Measurements from ENCODE around the gene USH2A.
A peak's percentile ranks its signal among the peaks of the same experiment; 100 is the strongest.
"Not testable (repeated sequence)": the region's sequence is repeated elsewhere in the genome, so short reads cannot be mapped to it uniquely, and the experiment has no call there.

Gene USH2A

DNA sequence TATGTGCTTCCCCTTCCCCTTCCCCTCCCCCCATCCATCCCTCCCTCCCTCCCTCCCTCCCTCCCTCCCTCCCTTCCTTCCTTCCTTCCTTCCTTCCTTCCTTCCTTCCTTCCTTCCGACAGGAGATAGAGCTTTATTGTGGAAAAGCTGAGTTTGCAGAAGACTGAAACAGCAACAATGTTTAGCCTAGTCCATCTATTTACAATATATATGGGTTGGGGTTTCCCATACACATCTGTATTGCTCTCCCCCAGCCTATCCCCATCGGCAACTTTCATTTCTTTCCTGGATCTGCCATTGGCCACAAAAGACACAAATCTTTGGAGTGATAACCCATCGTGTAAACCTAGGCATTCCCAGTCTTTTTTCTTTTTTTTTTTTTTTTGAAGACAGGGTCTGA, 222.3 kb downstream of the USH2A start:
- DNase-seq (ENCODE audit: low read depth in 2 of 2) = no peak

DNA sequence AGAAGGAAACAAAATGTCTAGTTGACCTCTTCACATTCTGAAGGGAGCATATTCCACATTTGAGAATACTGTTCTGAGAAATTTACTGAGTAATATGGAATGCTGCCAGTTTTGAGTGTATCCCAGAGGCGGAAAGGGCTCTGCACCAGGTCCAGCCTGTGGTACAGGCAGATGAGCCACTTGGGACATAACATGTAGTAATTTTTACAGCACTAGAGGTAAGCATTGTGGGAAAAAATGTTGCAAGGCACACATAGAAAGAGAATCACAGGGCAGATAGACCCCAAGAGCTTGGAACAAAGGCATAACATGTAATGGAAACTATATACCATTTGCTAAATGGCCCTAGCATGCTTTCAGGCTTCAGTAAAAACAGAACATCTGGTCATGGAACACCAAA, 228.5 kb downstream of the USH2A start:
- DNase-seq (ENCODE audit: low read depth in 2 of 2) = no peak

DNA sequence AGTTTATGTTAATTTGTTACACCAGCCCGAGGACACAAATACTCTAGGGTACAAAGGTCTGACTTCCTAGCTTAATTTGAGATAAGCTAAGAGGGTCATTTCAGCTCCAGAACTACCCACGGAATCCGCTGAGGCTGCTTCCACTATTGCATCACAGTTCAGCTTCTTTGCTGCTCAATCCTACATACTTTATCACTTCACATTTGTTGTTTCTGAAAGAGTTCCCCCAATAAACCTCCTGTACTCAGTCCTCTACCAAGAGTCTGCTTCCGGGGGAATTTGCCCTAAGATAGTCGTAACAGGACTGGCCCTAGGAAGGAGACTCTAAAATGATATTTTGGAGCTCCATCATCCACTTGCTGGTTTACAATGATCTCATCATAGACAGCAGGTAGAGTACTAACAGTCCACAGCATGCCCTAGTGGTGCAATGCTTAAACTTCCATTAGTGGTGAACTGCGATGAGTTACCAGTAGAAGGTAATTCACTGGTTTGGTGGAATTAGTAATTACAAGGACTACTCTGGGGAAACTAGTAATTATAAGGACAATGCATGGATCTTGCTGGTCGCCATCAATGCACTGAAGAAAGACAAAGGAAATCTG, 229.3 kb downstream of the USH2A start:
- DNase-seq (ENCODE audit: low read depth in 2 of 2) = no peak

DNA sequence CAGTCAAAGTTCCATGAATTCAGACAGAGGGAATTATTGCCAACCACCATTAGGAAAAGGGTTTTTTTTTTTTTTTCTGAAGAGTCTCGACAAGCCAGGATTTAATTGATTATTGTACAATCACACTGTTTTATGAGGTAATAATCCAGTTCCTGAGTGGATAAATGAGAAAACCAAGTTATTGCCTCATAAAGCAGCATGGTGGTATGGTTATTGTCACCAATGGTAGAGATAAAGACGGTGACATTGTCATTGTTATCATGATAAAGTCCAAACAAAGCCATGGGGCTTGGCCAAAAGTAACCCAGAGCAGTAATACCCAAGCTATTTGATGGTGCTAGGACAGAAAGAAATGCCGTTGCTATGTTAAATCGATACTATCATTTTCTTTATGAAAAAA, 232.8 kb downstream of the USH2A start:
- DNase-seq (ENCODE audit: low read depth in 2 of 2) = no peak

DNA sequence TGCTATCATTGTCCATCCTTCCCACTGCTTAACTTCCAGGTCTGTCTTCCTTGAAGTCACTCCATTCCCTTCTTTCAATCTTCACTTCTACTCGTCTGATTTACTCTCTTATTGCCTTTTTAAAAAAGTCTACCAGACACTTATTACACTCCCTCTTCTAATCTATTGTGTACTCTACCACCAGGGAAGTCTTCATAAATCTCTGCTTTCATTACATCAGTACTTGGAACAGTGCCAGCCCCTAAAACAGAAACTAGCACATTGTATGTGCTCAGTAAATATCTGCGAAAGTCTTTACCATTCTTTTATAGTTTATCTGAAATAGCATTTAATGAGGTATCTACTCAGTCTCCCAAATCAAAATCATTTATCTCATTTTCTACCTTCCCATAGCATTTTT, 236.4 kb downstream of the USH2A start:
- no peak for DNase-seq (ENCODE audit: low read depth in 2 of 2)

DNA sequence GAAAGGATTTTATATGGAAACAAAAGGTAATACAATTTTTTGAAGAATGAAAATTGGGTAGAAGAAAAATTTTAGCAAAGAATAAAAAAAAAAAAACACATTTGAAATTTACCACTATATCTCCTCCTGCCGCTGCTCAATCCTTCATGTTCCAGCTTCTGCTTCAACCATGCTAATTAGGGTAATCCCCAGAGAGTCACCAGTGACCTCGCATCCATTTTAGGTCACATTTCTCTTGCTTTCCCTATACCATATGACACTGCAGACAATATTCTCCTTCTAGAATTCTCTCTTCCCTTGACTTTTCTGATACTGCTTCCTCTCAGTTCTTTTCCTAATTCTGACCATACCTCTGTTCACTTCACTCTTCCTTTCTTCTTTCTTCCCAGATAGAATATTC, 237.1 kb downstream of the USH2A start:
- DNase-seq (ENCODE audit: low read depth in 2 of 2) = no peak

DNA sequence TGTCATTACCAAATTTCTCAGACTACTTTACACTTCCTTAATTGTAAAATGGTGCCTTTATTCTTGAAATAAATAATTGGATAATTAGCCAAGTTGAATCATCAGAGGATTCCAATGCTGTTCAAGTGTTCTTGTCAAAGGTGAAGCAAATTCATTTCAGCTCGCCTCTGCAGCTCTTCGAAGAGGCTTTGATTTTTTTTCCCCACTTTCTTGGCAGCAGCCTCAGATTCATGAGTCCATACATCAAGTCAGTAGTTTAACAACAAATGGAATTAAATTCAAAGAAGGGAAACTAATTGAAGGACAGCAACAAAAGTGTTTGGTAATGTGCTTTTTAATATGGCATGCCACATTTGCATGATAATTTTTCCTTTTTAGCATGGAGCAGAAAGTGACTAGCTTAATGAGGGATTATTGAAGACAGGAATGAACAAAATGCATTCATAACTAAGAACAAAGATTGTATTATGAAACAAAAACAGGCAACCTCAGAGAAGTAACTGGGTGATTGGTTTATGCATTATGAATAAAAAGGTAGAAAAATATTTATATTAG, 239.0 kb downstream of the USH2A start:
- DNase-seq (ENCODE audit: low read depth in 2 of 2) = no peak

DNA sequence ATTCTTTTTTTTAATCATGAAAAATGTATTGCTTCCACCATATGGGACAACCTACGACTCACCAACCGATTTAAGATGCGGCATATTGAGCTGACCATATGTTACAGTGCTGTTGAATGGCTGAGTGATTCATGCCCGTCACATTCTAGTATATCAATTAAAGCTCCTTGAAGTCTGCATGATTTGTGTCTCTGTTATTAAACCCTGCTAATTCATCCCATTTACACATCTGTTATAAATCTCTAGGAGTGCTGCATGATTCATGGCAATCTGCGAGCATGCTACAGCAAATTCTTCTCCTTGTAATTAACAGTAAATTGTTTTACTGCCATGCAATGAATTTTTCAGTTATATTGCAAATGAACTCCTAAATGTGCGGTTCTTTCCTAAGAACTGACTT, 239.8 kb downstream of the USH2A start:
- peak; percentile 76 to 80 for DNase-seq (ENCODE audit: low read depth in 2 of 2)

DNA sequence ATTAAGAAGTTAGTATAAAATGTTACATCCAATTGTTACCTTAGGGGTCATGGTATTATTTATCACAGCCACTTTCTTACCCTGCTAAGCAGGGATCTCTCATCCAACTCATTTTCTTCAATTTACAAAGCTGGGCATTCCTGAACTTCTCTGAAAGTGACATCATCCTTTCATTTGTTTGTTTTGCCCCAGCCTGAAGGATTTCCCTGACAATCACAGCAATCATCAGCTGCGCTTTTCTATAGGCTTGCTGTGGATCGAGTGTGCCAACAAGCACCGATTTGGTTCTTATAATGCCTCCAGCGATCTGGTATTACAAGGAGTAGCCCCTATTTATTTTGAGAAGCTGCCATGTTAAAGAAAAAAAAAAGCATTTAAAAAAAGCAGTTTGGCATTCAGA, 240.2 kb downstream of the USH2A start:
- no peak for DNase-seq (ENCODE audit: low read depth in 2 of 2)

DNA sequence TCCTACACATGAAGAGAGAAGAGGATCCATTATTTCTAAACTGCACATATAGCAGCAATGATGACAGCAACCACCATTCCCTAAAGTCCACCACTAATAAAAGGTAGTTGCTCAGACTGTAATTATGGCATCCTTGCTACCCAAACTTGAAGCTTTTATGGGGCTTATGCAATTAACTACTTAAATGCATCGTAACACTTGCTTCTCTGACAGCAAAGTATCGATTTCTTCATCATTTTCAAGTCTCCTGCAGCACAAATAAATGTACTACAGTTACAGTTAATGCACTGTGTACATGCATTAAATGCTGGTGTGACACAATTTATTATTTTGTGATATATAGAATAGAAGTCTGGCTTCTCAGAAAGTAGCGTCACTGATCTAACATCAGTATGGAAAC, 241.7 kb downstream of the USH2A start:
- no peak for DNase-seq (ENCODE audit: low read depth in 2 of 2)

DNA sequence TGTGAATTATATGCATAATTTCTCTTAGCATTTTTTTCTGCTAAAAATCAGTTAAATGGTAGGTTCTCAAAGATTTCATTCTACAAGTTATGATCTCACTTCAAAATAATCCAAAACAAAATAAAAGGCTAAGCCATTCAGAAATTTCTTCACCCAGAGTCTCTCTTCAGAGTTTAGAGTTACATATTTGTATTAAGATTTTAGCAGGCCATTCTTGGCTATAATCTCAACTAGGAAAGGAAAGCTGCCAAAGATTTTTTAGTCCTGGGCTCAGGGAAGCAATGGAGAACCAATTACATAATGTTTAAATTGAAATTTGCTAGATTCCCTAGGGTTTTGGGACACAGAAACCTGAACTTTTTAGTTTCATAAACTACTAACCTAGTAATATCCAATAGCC, 245.0 kb downstream of the USH2A start:
- peak; percentile 41 to 45 for DNase-seq (ENCODE audit: low read depth in 2 of 2)

DNA sequence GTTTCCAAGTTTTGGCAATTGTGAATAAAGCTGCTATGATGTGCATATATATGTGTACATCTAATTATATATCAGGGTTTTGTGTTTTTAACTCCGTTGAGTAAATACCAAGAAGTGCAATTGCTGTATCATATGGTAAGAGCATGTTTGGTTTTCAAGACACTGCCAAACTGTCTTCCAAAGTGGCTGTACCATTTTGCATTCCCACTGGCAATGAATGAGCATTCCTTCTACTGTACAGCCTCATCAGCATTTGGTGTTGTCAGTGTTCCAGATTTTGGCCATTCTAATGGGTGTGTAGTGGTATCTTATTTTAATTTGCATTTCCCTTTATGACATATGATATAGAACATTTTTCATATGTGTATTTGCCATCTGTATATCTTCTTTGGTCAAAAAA, 246.3 kb downstream of the USH2A start:
- DNase-seq (ENCODE audit: low read depth in 2 of 2) = no peak

DNA sequence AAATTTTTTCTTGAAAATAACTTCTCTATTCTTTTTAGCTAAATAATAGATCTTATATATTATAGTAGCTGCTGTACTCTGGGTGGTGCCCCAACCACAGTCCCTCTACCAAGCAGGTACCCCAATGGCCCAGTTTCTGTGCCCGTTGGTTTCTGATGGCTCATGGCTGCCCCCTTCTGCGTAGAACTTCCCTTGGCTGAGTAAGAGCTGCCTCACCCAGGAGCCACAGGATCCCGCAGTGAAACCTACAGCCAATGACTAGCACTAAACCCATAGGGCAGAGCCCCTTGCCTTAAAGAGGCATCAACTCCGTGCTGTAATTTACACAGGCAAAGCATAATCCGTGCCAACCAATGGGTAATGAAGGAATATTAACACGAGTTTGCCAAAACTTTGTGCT, 247.5 kb downstream of the USH2A start:
- no peak for DNase-seq (ENCODE audit: low read depth in 2 of 2)

DNA sequence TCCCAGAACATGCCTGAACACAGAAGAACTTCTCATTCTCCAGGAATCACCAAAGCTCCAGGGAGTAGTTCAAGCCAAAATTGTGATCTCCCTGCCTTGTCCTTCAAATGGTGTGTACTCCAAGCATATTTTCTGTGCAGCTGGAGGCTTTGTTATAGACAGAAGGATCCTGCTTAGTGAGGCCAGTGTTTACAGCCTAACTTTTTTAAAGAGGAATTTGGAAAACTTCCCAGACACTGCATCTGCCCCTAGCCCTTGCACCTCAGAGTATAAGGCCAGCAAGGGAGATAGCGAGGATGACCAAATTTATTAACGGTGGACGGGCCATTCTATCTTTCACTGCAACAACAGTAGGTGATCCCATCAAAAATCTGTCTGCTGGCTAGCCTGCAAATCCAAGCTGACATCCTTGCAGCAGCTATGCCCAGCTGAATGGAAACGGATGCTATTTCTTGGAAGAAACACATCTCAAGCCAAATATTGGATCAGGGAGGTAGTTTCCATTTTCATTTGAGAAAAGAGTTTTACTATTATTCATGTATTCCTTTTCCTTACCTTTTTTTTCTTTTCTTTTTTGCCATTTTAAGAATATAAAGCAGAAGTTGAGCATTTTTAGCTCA, 249.8 kb downstream of the USH2A start:
- DNase-seq (ENCODE audit: low read depth in 2 of 2) = no peak

DNA sequence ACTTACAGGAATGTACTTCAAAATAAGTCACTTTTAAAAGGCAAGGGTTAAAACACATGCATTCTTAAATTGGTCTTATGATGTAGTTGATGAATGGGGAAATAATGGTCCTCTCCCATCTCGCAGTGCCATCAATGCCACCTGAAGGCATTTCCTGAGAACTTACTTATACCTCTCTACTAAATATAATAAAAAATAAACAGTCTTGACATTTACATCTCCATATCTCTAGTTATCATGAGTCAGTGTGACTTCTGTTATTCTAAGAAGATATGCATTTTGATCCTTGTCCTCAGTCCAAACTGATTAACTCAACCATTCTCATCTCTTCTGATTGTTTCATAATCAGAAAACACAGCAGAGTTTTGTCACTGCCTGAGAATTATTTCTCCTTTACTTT, 253.9 kb downstream of the USH2A start:
- DNase-seq (ENCODE audit: low read depth in 2 of 2) = no peak

DNA sequence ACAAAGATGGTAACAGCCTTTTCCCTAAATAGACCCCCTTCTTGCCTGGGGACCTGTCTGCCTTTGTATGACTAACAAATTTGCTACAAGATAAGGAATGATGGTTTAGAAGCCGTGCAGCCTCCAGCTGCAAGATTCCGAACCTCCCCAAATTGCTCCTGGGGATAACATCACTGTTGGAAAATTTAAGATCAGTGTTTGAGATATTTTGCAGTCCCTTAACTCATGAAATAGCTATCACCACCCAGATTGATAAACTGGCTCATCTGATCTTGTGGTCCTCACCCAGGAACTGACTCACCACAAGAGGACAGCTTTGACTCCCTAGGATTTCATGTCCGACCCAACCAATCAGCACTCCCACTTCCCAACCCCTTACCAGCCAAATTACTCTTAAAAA, 254.7 kb downstream of the USH2A start:
- DNase-seq (ENCODE audit: low read depth in 2 of 2) = peak in 1 of 2 experiments; percentile 6

DNA sequence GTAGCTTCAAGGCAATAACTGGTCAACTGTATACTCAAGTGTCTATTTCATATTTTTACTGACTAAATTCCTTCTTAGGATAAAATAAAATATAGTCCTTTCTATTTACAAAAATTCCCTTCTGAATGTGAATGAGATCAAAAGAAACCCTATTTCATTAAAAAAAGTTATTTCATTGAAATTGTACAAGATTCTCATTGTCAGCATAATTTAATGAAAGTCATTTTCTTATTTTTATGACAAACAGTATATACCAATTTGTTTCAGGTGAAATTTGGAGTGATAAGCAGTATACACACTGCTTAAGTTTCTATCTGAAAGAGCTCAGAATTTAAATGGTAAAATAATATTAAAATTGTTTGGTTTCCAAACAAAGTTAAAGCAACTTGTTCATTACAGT, 269.2 kb downstream of the USH2A start:
- no peak for DNase-seq (ENCODE audit: low read depth in 2 of 2)

DNA sequence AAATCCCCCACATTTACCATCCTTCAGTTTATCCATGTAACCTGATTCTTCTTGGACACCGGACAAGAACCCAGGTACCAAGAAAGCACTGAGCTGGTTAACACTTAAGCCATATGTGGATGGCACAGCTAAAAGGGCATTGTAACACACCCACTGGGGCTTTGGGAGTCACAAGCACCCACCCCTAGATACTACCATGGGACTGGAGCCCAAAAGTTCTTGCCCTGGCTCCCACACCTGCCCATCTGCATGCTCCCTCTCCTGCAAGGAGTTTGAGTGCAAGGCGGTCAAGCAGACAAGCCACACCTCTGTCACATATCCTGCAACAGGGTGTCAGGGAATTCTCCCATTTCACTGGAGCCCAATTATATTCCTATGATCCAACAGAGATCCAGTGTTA, 270.1 kb downstream of the USH2A start:
- DNase-seq (ENCODE audit: low read depth in 2 of 2) = no peak

DNA sequence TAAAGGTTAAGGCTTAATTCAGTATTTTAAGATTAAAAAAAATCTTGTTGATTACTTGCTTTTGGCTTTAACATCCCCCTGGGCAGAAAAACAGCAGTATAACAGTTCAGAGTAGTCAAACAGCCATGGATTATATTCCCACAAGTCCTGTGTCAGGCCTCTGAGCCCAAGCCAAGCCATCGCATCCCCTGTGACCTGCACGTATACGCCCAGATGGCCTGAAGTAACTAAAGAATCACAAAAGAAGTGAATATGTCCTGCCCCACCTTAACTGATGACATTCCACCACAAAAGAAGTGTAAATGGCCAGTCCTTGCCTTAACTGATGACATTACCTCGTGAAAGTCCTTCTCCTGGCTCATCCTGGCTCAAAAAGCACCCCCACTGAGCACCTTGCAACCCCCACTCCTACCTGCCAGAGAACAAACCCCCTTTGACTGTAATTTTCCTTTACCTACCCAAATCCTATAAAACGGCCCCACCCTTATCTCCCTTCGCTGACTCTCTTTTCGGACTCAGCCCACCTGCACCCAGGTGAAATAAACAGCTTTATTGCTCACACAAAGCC, 277.7 kb downstream of the USH2A start:
- not testable (repeated sequence) for DNase-seq (ENCODE audit: low read depth in 2 of 2)

DNA sequence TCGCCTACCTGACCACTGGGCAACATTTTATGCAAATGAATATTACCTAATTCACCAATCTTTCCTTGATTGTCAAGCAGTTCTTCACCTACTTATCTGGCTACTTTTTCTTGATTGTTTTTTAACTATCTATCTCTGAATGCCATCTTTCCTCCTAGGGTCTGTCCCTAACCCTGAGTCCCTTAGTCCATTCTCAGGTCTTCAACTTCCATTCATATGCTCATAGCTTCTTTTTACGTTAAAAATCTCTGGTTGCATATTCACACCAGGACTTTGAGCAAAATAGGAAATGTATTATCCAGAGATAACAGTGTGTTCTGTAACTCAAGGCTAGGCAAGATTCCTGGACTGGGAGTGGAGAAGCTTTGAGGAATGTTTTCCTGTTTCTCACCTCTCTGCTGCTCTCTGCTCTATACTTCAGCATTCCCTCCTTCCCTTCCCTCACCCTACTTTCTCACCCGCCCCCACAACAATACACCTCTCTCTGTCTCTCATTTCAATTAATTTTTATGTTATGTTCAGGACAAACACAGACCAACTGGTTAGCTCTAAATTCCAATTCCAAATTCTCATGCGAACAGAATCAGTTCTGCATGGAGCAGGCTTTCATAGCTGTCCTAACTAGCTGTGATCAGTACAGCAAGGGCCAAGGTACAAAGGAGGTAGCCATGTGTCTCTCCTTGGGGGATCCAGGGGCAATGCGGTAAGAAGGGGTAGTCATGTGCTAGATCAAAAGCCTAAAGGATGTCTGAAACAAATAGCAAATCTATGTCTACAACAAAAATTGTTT, 278.4 kb downstream of the USH2A start:
- DNase-seq (ENCODE audit: low read depth in 2 of 2) = no peak

DNA sequence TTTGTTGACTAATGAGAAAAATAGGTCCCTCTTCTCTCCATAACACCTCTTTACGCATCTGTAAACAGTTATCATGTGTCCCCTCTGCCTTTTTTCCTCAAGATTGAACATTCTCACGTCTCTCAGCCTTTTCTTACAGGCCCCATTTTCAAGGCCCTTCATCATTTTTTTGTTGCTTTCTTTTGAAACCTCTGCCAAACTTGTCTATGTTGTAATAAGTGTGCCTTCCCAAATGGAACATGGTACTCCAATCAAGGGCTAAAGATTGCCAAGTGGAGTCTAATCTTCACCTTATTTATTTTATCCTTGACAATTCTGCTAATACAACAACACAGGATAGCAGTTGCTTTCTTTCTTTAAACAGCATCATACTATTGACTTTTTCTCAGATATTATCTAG, 280.3 kb downstream of the USH2A start:
- DNase-seq (ENCODE audit: low read depth in 2 of 2) = no peak

DNA sequence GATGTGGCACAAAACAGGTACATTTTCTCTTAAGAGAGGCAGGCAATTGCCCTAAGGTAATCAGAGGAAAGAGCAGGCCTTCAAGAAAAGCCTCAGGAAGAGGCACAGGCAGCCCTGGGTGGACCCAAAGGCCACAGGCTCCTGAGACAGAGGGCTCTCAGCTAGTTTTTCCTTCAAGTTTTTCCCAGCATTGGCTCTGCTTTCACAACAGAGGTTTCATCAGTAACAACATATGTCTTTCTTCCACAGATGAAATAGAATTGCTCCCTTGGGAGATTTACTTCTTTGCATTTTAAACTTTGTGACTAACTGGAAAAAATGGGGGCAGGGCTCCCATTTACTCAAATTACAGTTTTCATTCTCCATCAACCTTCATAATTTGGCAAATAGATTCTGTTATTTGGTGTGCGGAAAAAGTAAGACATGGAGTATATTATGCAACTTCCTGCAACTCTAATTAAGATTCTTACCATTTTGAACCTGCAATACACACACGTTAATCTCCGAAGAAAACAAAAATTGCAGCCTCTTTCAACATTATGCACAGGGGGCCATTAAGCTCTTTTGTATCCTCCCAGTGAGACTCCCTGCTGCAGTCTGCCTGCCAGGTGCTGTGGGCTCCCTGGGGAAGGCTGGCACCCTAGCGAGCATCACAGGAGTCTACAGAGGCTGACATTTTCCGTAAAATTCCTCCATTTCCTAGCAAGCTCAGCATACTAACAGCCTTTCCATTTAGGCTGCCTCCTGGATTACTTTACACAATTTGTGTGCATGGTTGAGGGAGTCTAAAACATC, 282.3 kb downstream of the USH2A start:
- peak; percentile 85 to 88 for DNase-seq (ENCODE audit: low read depth in 2 of 2)
